GM12892 (cell line): ENCODE measurements around the gene SRBD1.

Experiments used
- POLR2A ChIP-seq: IDR thresholded peaks from 2 replicates; pipeline ENCODE4 v1.6.1; 2011; ENCODE audit warnings: low read depth, low read length, control low read depth
- POLR2AphosphoS5 ChIP-seq: IDR thresholded peaks from 2 replicates; pipeline ENCODE4 v1.6.1; 2011; ENCODE audit warnings: low read depth, low read length, control low read depth

GRCh38 chr2:45582522-45582921 is 28.5 kb downstream of the SRBD1 start:
- TF ChIP-seq POLR2AphosphoS5 = no peak
- TF ChIP-seq POLR2A = no peak
